ENCODE data around the gene MMP2. TPM values are rescaled to one million over a fixed set of nuclear protein-coding genes. Genes with fewer than 3 reads are reported as not detected.

The MMP2 gene
- total and polyA plus RNA-seq, 10 of the 15 experiments (the other 5 are each of a cell fraction or from before 2014, with no cell fraction given) = 0.37 to 0.80 (median 0.59) TPM; not detected in 7

DNA sequence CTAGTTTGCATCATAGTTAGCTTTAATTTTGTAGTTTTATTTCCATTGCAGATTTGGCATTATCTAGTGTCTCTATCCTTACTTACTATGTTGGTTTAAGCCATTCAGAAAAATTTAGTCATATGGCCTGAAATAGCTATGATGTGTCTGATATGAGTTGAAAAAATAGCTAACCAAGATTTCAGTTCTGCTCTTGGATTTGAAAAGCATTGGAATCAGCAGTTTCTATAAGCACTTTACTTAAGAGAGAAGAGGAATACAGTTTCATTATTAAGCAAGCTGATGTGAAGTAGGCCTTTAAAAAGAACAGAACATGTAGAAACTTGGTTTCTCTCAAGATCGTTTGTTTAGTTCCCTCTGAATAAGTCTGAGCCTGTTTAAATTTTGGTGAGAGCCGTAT is 55.8 kb downstream of the MMP2 start (continued):
- no peak for TF ChIP-seq CUX1 (IDR thresholded peaks at IDR 0.05; ENCODE audit: insufficient replicate concordance, low read depth, low read length)
- TF ChIP-seq KLF5 (IDR thresholded peaks at IDR 0.05; ENCODE audit: partially characterized antibody) = no peak
- no peak for TF ChIP-seq NFXL1 (IDR thresholded peaks at IDR 0.05; ENCODE audit: borderline replicate concordance)

- Histone ChIP-seq H3K9me3 (replicated peaks; ENCODE audit: control insufficient read depth, insufficient read depth, low read length) (no peaks in the 10 kb centered on the region), H3K27me3 (replicated peaks in 1 of 2; ENCODE audit: control insufficient read depth in 2 of 2, insufficient read depth in 2 of 2, low read length in 1 of 2) (no peaks in the 10 kb centered on the region), H3K27ac (ENCODE audit: control insufficient read depth, insufficient read depth) (no peak overlapping the region), H3K4me2 (ENCODE audit: control insufficient read depth, insufficient read depth) (no peak overlapping the region), H3K4me1 (ENCODE audit: control insufficient read depth, insufficient read depth, low read length) (no peaks in the 10 kb centered on the region), H3K79me2 (ENCODE audit: control insufficient read depth, insufficient read depth, low read length) (no peaks in the 10 kb centered on the region), H2AFZ (ENCODE audit: control insufficient read depth, low read depth, low read length) (no peak overlapping the region), H3K36me3 (ENCODE audit: control insufficient read depth in 2 of 2, insufficient read depth in 2 of 2, low read length in 1 of 2) (no peaks in the 10 kb centered on the region), H3K4me3 (no peak overlapping the region), H4K20me1 (ENCODE audit: control insufficient read depth, insufficient read depth) (no peaks in the 10 kb centered on the region), H3K9ac (ENCODE audit: control insufficient read depth, insufficient read depth, low read length) (no peak overlapping the region)
- ChIA-PET RAD21 (ENCODE audit: unreplicated experiment) (no interaction called here), POLR2A (no interaction called here), SMC1A (ENCODE audit: uncharacterized antibody, unreplicated experiment) (no interaction called here), CTCF (interaction anchor here (0.6 kb wide), 1 partner anchor 69 kb away, joined by 3 read pairs; no protein-coding TSS in a partner anchor)
- TF ChIP-seq BMI1 (IDR thresholded peaks at IDR 0.05; ENCODE audit: borderline replicate concordance) (no peak), SMARCA5 (IDR thresholded peaks at IDR 0.05) (no peak)
- no TSS peak for BruUV-seq (replicated peaks)
- intact Hi-C loops (cut with micrococcal nuclease; ENCODE audit: unreplicated experiment) (no loop called here), in situ Hi-C loops (cut with MboI) (no loop called here)
- DNase-seq (ENCODE audit: low read depth, low spot score) (no peak), ATAC-seq (no peak), FAIRE-seq (no peak)
- WGBS (ENCODE audit: insufficient coverage, insufficient replicate concordance, low lambda C conversion rate, missing lambda C conversion rate) = 34% methylated on average over 5 of the region's 5 CpGs
Observed at GRCh38 chr16:55539049-55539448, 60.1 kb downstream of the MMP2 start.

All from GM12878 (cell line).